ENCODE data around the gene SELENOW.

DNA sequence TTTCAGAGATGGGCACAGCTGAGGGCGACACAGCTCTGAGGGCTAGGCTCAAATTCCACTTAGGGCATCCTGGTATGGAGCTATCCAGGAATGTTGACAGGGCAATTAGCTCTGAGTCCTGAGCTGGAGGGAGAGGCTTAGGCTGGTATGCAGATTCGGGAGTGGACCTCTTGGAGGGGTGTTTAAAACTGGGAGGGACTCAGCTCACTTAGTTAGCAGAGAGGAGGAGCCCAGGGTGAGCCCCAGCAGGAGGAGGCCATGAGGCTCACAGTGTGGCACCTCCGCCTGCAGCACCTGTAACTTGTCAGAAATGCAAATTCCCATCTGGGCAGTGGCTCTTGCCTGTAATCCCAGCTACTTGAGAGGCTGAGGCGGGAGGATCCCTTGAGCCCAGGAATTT is 43.4 kb upstream of the SELENOW start:
- TF ChIP-seq CTCF (IDR thresholded peaks at IDR 0.05): no peak
- TF ChIP-seq POLR2A (IDR thresholded peaks at IDR 0.05): no peak

Measured in esophagus squamous epithelium (tissue), 4 donors.